Measurements from ENCODE around the gene HMCN1. TPM values are rescaled to one million over a fixed set of nuclear protein-coding genes. Genes with fewer than 3 reads are reported as not detected.

The HMCN1 gene
- polyA plus RNA-seq, 1 donor from 2014 or later, result 0.66 TPM

DNA sequence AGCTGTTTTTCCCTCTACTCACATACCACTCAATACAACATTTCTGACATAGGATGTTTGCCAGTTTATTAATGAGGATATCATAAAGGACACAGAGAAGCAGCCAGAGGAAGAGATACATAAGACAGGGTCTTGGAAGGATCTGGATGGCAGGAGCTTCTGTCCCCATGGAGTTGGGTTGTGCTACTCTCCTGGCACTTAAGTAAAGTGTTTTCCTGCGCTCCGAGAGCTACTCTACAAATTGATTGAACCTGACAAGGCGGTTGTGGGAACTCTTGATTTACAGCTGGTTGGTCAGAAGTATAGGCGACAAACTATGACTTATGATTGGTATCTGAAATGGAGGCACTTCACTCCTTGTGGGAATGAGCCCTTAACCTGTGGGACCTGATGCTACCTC, 208.8 kb downstream of the HMCN1 start:
- Histone ChIP-seq H3K79me2 (replicated peaks; ENCODE audit: insufficient read depth, low read length) (no peaks in the 10 kb centered on the region), H3K36me3 (ENCODE audit: insufficient read depth, low read length) (no peaks in the 10 kb centered on the region), H3F3A (ENCODE audit: insufficient read depth, low read length, poor library complexity, severe bottlenecking) (no peaks in the 10 kb centered on the region), H3K4me3 (ENCODE audit: low read length) (no peak overlapping the region), H3K9me3 (ENCODE audit: low read length) (no peaks in the 10 kb centered on the region), H3K4me2 (ENCODE audit: low read length) (no peak overlapping the region), H3K27ac (ENCODE audit: low read length) (no peak overlapping the region), H4K20me1 (ENCODE audit: insufficient read depth) (no peaks in the 10 kb centered on the region), H3K9ac (ENCODE audit: low read length) (no peak overlapping the region), H3K9me2 (ENCODE audit: insufficient read depth, low read length) (no peaks in the 10 kb centered on the region), H2AFZ (ENCODE audit: low read depth, low read length) (no peak overlapping the region), H3K27me3 (ENCODE audit: insufficient read depth, low read depth, low read length) (no peaks in the 10 kb centered on the region)
- TF ChIP-seq POLR2AphosphoS5 (IDR thresholded peaks at IDR 0.05) (no peak), TAF1 (IDR thresholded peaks at IDR 0.05; ENCODE audit: low read depth) (no peak), CTCF (IDR thresholded peaks at IDR 0.05; ENCODE audit: poor library complexity, severe bottlenecking) (no peak), EP300 (conservative IDR thresholded peaks at IDR 0.05; ENCODE audit: poor library complexity, severe bottlenecking) (no peak), MXI1 (conservative IDR thresholded peaks at IDR 0.05; ENCODE audit: poor library complexity, severe bottlenecking) (no peak), EZH2 (IDR thresholded peaks at IDR 0.05; ENCODE audit: borderline replicate concordance, insufficient read depth, low read length, poor library complexity, severe bottlenecking) (no peak), SMC3 (conservative IDR thresholded peaks at IDR 0.05; ENCODE audit: poor library complexity) (no peak), RAD21 (conservative IDR thresholded peaks at IDR 0.05) (no peak)
- TF ChIP-seq, protein P1, sequence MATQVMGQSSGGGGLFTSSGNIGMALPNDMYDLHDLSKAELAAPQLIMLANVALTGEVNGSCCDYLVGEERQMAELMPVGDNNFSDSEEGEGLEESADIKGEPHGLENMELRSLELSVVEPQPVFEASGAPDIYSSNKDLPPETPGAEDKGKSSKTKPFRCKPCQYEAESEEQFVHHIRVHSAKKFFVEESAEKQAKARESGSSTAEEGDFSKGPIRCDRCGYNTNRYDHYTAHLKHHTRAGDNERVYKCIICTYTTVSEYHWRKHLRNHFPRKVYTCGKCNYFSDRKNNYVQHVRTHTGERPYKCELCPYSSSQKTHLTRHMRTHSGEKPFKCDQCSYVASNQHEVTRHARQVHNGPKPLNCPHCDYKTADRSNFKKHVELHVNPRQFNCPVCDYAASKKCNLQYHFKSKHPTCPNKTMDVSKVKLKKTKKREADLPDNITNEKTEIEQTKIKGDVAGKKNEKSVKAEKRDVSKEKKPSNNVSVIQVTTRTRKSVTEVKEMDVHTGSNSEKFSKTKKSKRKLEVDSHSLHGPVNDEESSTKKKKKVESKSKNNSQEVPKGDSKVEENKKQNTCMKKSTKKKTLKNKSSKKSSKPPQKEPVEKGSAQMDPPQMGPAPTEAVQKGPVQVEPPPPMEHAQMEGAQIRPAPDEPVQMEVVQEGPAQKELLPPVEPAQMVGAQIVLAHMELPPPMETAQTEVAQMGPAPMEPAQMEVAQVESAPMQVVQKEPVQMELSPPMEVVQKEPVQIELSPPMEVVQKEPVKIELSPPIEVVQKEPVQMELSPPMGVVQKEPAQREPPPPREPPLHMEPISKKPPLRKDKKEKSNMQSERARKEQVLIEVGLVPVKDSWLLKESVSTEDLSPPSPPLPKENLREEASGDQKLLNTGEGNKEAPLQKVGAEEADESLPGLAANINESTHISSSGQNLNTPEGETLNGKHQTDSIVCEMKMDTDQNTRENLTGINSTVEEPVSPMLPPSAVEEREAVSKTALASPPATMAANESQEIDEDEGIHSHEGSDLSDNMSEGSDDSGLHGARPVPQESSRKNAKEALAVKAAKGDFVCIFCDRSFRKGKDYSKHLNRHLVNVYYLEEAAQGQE (IDR thresholded peaks at IDR 0.05; ENCODE audit: borderline replicate concordance), result no peak

GRCh38 chr1:185956881-185957280, 222.7 kb downstream of the HMCN1 start:
- H3F3A ChIP-seq (ENCODE audit: insufficient read depth, low read length, poor library complexity, severe bottlenecking), result no peaks in the 10 kb centered on the region
- H3K27ac ChIP-seq (ENCODE audit: low read length), result no peak overlapping the region
- no peak overlapping the region for H3K4me2 ChIP-seq (ENCODE audit: low read length)
- H3K9me2 ChIP-seq (ENCODE audit: insufficient read depth, low read length), result no peaks in the 10 kb centered on the region
- no peak overlapping the region for H3K9ac ChIP-seq (ENCODE audit: low read length)
- H3K79me2 ChIP-seq (replicated peaks; ENCODE audit: insufficient read depth, low read length), result no peaks in the 10 kb centered on the region
- no peaks in the 10 kb centered on the region for H4K20me1 ChIP-seq (ENCODE audit: insufficient read depth)
- no peaks in the 10 kb centered on the region for H3K9me3 ChIP-seq (ENCODE audit: low read length)
- no peaks in the 10 kb centered on the region for H3K36me3 ChIP-seq (ENCODE audit: insufficient read depth, low read length)
- no peak for TF ChIP-seq POLR2AphosphoS5 (IDR thresholded peaks at IDR 0.05)
- no peak for TF ChIP-seq EZH2 (IDR thresholded peaks at IDR 0.05; ENCODE audit: borderline replicate concordance, insufficient read depth, low read length, poor library complexity, severe bottlenecking)
- TF ChIP-seq RAD21 (conservative IDR thresholded peaks at IDR 0.05), result no peak
- TF ChIP-seq, protein P1 (IDR thresholded peaks at IDR 0.05; ENCODE audit: borderline replicate concordance), result no peak
- TF ChIP-seq SMC3 (conservative IDR thresholded peaks at IDR 0.05; ENCODE audit: poor library complexity), result no peak
- no peak for TF ChIP-seq TAF1 (IDR thresholded peaks at IDR 0.05; ENCODE audit: low read depth)
- no peak for TF ChIP-seq EP300 (conservative IDR thresholded peaks at IDR 0.05; ENCODE audit: poor library complexity, severe bottlenecking)
- TF ChIP-seq MXI1 (conservative IDR thresholded peaks at IDR 0.05; ENCODE audit: poor library complexity, severe bottlenecking), result no peak
- TF ChIP-seq CTCF (IDR thresholded peaks at IDR 0.05; ENCODE audit: poor library complexity, severe bottlenecking), result no peak
- H3K4me3 ChIP-seq (ENCODE audit: low read length), result no peak overlapping the region
- H3K27me3 ChIP-seq (ENCODE audit: insufficient read depth, low read depth, low read length), result peaks cover 19% of the 10 kb centered on the region
- no peak overlapping the region for H2AFZ ChIP-seq (ENCODE audit: low read depth, low read length)
